SU-DHL-6 (cell line): ENCODE measurements around the gene BRIP1.

Source experiments
- H2AFZ ChIP-seq: fragments of 200-600 bp; sonication (generic); 2 replicates; pipeline ENCODE4 v1.6.1; 2014; ENCODE audit warnings: low read depth, mild to moderate bottlenecking, moderate library complexity, mixed read lengths, antibody characterized with exemption, low read length; ENCODE audit not compliant: severe bottlenecking
- H3F3A ChIP-seq: fragments of 200-600 bp; shearing (Covaris generic); 2 replicates; pipeline ENCODE4 v1.6.0; 2016; ENCODE audit warnings: antibody characterized with exemption, mild to moderate bottlenecking; ENCODE audit not compliant: insufficient read depth
- H3K27ac ChIP-seq: fragments of 200-600 bp; sonication (generic); 2 replicates; pipeline ENCODE4 v1.5.1; 2016; ENCODE audit warnings: low read depth, mild to moderate bottlenecking, low read length, moderate library complexity, mixed read lengths
- H3K27me3 ChIP-seq: fragments of 200-600 bp; sonication (generic), shearing (Covaris generic); 2 replicates; pipeline ENCODE4 v1.6.0; 2014; ENCODE audit warnings: mild to moderate bottlenecking, low read length
- H3K36me3 ChIP-seq: fragments of 200-600 bp; sonication (generic); 2 replicates; pipeline ENCODE4 v1.6.1; 2014; ENCODE audit warnings: mild to moderate bottlenecking, low read length, mixed read lengths
- H3K4me2 ChIP-seq: fragments of 300-600, 200-600 bp; shearing (Covaris generic), sonication (generic); 2 replicates; pipeline ENCODE4 v1.6.0; 2014; ENCODE audit warnings: low read length, low read depth, mild to moderate bottlenecking; ENCODE audit not compliant: poor library complexity, severe bottlenecking
- H3K4me3 ChIP-seq: fragments of 200-600 bp; sonication (generic); 2 replicates; pipeline ENCODE4 v1.5.1; 2014; ENCODE audit warnings: antibody characterized with exemption, low read length, mild to moderate bottlenecking, mixed read lengths; ENCODE audit not compliant: insufficient read depth, poor library complexity, severe bottlenecking
- H3K79me2 ChIP-seq: fragments of 200-600 bp; sonication (generic); 2 replicates; pipeline ENCODE4 v1.6.1; 2014; ENCODE audit warnings: mild to moderate bottlenecking, low read length, moderate library complexity; ENCODE audit not compliant: insufficient read depth
- H3K9ac ChIP-seq: fragments of 200-600 bp; sonication (generic); 2 replicates; pipeline ENCODE4 v1.7.0; 2014; ENCODE audit warnings: mild to moderate bottlenecking, low read length
- H3K9me2 ChIP-seq: fragments of 200-600 bp; sonication (generic); replicated peaks from 2 replicates; pipeline ENCODE4 v1.6.1; 2014; ENCODE audit warnings: low read length; ENCODE audit not compliant: insufficient read depth
- H3K9me3 ChIP-seq: fragments of 200-600 bp; sonication (generic); 2 replicates; pipeline ENCODE4 v1.6.1; 2014; ENCODE audit warnings: low read length, mixed read lengths; ENCODE audit not compliant: insufficient read depth
- H4K20me1 ChIP-seq: fragments of 200-600 bp; sonication (generic); 2 replicates; pipeline ENCODE4 v1.6.1; 2014; ENCODE audit warnings: low read depth, mild to moderate bottlenecking, antibody characterized with exemption, low read length, moderate library complexity, mixed read lengths
- CTCF ChIP-seq: fragments of 200-600 bp; sonication (generic); IDR thresholded peaks from one replicate; pipeline ENCODE4 v1.5.1; 2017; ENCODE audit warnings: antibody characterized with exemption, mild to moderate bottlenecking, low read length, moderate library complexity; ENCODE audit not compliant: insufficient read depth, poor library complexity, severe bottlenecking
- EZH2phosphoT487 ChIP-seq: fragments of 200-600 bp; sonication (generic), shearing (Covaris generic); conservative IDR thresholded peaks from 2 replicates; pipeline ENCODE4 v1.6.1; 2018; ENCODE audit warnings: mild to moderate bottlenecking, antibody characterized with exemption, low read length, moderate library complexity, mixed read lengths

Gene BRIP1

GRCh38 chr17:61744252-61744651 is 119.1 kb downstream of the BRIP1 start:
- Histone ChIP-seq H3K79me2 (no peaks in the 10 kb centered on the region), H3K27me3 (no peaks in the 10 kb centered on the region), H3K4me3 (no peak overlapping the region), H4K20me1 (no peaks in the 10 kb centered on the region), H2AFZ (no peak overlapping the region), H3K9me2 (no peaks in the 10 kb centered on the region), H3K27ac (no peak overlapping the region), H3K9me3 (peaks cover 8% of the 10 kb centered on the region; the same call in 1 of the 2 replicates), H3K36me3 (peaks cover 54% of the 10 kb centered on the region), H3F3A (no peaks in the 10 kb centered on the region), H3K4me2 (no peak overlapping the region), H3K9ac (no peak overlapping the region)
- TF ChIP-seq EZH2phosphoT487 (no peak), CTCF (no peak)

DNA sequence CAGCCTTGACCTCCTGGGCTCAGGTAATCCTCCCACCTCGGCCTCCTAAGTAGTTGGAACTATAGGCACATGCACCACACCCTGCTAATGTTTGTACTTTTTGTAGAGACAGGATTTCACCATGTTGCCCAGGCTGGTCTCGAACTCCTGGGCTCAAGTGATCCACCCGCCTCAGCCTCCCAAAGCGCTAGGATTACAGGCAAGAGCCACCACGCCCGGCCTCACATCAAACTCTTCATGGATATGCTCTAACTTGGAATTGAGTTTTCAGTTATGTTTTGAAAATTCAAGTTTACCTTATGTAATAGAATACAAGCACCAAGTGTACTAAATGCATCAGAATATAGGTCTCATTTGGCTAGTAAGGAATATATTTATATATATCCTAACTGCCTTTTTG is 119.6 kb downstream of the BRIP1 start:
- Histone ChIP-seq H3K27me3 (no peaks in the 10 kb centered on the region), H3K79me2 (no peaks in the 10 kb centered on the region), H3K4me3 (no peak overlapping the region), H4K20me1 (no peaks in the 10 kb centered on the region), H3K36me3 (peaks cover 58% of the 10 kb centered on the region), H3K9me3 (peaks cover 8% of the 10 kb centered on the region; the same call in 1 of the 2 replicates), H3K4me2 (no peak overlapping the region), H2AFZ (no peak overlapping the region), H3F3A (no peaks in the 10 kb centered on the region), H3K9ac (no peak overlapping the region), H3K27ac (no peak overlapping the region), H3K9me2 (no peaks in the 10 kb centered on the region)
- no peak for TF ChIP-seq EZH2phosphoT487
- TF ChIP-seq CTCF: no peak

DNA sequence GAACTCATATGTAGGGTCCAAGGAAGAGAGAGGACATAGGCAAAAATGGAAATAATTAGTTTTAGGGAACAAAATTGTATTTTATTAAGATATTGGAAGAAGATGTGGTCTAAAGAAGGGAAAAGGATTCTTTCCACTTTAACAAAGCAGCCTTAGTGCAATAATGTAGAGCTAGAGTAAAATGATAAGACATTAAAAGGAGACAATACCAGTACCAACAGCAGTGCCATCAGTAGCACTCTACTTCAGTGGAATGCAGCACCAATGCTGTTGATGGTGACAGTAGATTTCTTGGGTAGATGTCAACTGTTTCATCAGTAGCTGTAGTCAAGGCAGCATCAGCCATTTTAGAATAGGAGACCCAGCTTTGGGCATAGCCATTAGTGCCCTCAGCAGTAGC is 124.3 kb downstream of the BRIP1 start:
- H3K9me2 ChIP-seq: no peaks in the 10 kb centered on the region
- H3K9me3 ChIP-seq: no peaks in the 10 kb centered on the region
- no peaks in the 10 kb centered on the region for H4K20me1 ChIP-seq
- no peak overlapping the region for H3K4me3 ChIP-seq
- H3K79me2 ChIP-seq: no peaks in the 10 kb centered on the region
- no peak for TF ChIP-seq CTCF
- no peak for TF ChIP-seq EZH2phosphoT487
- H3K9ac ChIP-seq: no peak overlapping the region
- no peak overlapping the region for H2AFZ ChIP-seq
- H3F3A ChIP-seq: no peaks in the 10 kb centered on the region
- peaks cover 56% of the 10 kb centered on the region for H3K36me3 ChIP-seq
- no peak overlapping the region for H3K4me2 ChIP-seq
- H3K27ac ChIP-seq: no peak overlapping the region
- H3K27me3 ChIP-seq: no peaks in the 10 kb centered on the region

DNA sequence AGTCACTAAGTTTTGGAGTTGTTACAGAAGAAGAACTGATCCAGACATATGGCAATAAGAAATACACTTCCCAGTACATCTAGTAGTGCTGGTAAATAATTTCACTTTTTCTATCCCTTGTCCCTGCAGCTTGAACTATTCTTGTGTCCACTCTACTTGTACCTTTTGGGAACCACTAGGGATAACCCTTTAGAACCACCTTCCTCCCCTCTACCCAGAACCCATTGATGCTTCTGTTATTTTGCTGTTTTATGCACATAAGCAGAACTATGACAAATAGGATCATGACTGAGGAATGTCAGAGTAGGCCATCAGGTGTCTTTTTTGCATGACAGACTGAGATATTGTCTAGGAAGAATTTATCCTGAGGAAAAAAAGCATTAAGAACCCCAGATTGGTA is 125.1 kb downstream of the BRIP1 start:
- no peak overlapping the region for H3K4me2 ChIP-seq
- no peak overlapping the region for H3K27ac ChIP-seq
- no peak overlapping the region for H3K9ac ChIP-seq
- no peak overlapping the region for H3K4me3 ChIP-seq
- H3K79me2 ChIP-seq: no peaks in the 10 kb centered on the region
- H3K9me3 ChIP-seq: no peaks in the 10 kb centered on the region
- peaks cover 55% of the 10 kb centered on the region for H3K36me3 ChIP-seq
- no peaks in the 10 kb centered on the region for H4K20me1 ChIP-seq
- no peaks in the 10 kb centered on the region for H3F3A ChIP-seq
- no peaks in the 10 kb centered on the region for H3K27me3 ChIP-seq
- no peaks in the 10 kb centered on the region for H3K9me2 ChIP-seq
- no peak overlapping the region for H2AFZ ChIP-seq
- TF ChIP-seq CTCF: no peak
- no peak for TF ChIP-seq EZH2phosphoT487
